Measurements from ENCODE around the gene MRPL1.

Gene MRPL1

DNA sequence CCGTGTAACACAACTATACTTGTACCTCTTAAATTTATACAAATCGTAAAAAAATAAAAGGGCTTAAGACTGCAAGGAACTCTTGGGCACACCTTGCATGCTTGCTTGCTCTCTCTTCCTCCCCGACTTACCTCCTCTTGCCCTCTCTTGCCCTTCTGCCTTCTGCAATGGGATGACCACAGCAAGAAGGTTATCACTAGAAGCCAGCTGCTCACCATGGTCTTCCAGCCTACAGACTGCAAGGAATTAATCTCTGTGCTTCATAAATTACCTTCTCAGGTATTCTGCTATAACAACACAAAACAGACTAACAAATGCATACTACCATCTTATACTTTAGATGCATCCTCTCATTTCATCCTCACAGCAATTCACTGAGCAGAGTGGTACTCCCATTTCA, 92.1 kb downstream of the MRPL1 start:
- no peak overlapping the region for H3K4me2 ChIP-seq (ENCODE audit: low read depth, low read length, poor library complexity, severe bottlenecking)
- TF ChIP-seq, protein P1, sequence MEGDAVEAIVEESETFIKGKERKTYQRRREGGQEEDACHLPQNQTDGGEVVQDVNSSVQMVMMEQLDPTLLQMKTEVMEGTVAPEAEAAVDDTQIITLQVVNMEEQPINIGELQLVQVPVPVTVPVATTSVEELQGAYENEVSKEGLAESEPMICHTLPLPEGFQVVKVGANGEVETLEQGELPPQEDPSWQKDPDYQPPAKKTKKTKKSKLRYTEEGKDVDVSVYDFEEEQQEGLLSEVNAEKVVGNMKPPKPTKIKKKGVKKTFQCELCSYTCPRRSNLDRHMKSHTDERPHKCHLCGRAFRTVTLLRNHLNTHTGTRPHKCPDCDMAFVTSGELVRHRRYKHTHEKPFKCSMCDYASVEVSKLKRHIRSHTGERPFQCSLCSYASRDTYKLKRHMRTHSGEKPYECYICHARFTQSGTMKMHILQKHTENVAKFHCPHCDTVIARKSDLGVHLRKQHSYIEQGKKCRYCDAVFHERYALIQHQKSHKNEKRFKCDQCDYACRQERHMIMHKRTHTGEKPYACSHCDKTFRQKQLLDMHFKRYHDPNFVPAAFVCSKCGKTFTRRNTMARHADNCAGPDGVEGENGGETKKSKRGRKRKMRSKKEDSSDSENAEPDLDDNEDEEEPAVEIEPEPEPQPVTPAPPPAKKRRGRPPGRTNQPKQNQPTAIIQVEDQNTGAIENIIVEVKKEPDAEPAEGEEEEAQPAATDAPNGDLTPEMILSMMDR (conservative IDR thresholded peaks at IDR 0.05; ENCODE audit: low read length): no peak
- TF ChIP-seq EZH2phosphoT487 (IDR thresholded peaks at IDR 0.05; ENCODE audit: borderline replicate concordance): no peak
- H3K27me3 ChIP-seq (ENCODE audit: insufficient read depth, low read length, poor library complexity, severe bottlenecking): no peaks in the 10 kb centered on the region
- no peak overlapping the region for H2AFZ ChIP-seq (ENCODE audit: low read length)
- peaks cover 46% of the 10 kb centered on the region; the same call in 1 of the 2 replicates for H3K36me3 ChIP-seq (ENCODE audit: insufficient read depth, low read length)
- H3F3A ChIP-seq (ENCODE audit: low read depth): no peaks in the 10 kb centered on the region
- no peaks in the 10 kb centered on the region for H3K79me2 ChIP-seq (ENCODE audit: insufficient read depth, low read length)
- H3K9ac ChIP-seq (ENCODE audit: low read depth, low read length, poor library complexity, severe bottlenecking): no peak overlapping the region
- H4K20me1 ChIP-seq (ENCODE audit: insufficient read depth, low read length, poor library complexity, severe bottlenecking): no peaks in the 10 kb centered on the region
- H3K4me3 ChIP-seq (ENCODE audit: low read length, poor library complexity, severe bottlenecking): no peak overlapping the region
- H3K4me1 ChIP-seq (ENCODE audit: insufficient read depth, low read length, poor library complexity, severe bottlenecking): no peaks in the 10 kb centered on the region
- no peaks in the 10 kb centered on the region for H3K9me2 ChIP-seq (replicated peaks; ENCODE audit: low read depth, low read length)
- no peaks in the 10 kb centered on the region for H3K9me3 ChIP-seq (ENCODE audit: insufficient read depth, low read depth, low read length)

DNA sequence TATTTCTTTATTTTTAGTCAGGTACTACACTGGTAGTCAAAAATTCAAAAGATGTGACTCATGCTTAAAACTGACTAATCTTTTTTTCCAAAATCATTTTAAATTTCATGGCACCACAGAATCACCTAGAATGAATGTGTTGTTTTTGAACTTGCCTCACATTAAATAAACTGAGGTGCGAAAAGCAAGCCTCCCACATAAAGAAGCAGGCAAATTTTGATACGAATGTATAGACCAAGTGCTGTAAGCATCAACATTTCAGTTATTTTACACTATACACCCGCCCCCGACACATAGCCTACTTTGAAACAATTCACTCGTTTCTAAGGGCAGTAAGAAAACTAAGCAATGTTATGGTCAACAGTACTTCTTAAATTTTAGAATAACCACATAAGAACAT, 94.3 kb downstream of the MRPL1 start:
- no peak overlapping the region for H3K9ac ChIP-seq (ENCODE audit: low read depth, low read length, poor library complexity, severe bottlenecking)
- H3K4me3 ChIP-seq (ENCODE audit: low read length, poor library complexity, severe bottlenecking): no peak overlapping the region
- no peak overlapping the region for H2AFZ ChIP-seq (ENCODE audit: low read length)
- no peaks in the 10 kb centered on the region for H3K4me1 ChIP-seq (ENCODE audit: insufficient read depth, low read length, poor library complexity, severe bottlenecking)
- no peaks in the 10 kb centered on the region for H3K79me2 ChIP-seq (ENCODE audit: insufficient read depth, low read length)
- no peaks in the 10 kb centered on the region for H4K20me1 ChIP-seq (ENCODE audit: insufficient read depth, low read length, poor library complexity, severe bottlenecking)
- no peaks in the 10 kb centered on the region for H3F3A ChIP-seq (ENCODE audit: low read depth)
- TF ChIP-seq, protein P1 (conservative IDR thresholded peaks at IDR 0.05; ENCODE audit: low read length): no peak
- TF ChIP-seq EZH2phosphoT487 (IDR thresholded peaks at IDR 0.05; ENCODE audit: borderline replicate concordance): no peak
- peaks cover 29% of the 10 kb centered on the region; the same call in 1 of the 2 replicates for H3K36me3 ChIP-seq (ENCODE audit: insufficient read depth, low read length)
- no peaks in the 10 kb centered on the region for H3K9me3 ChIP-seq (ENCODE audit: insufficient read depth, low read depth, low read length)
- no peaks in the 10 kb centered on the region for H3K9me2 ChIP-seq (replicated peaks; ENCODE audit: low read depth, low read length)
- no peak overlapping the region for H3K4me2 ChIP-seq (ENCODE audit: low read depth, low read length, poor library complexity, severe bottlenecking)
- no peaks in the 10 kb centered on the region for H3K27me3 ChIP-seq (ENCODE audit: insufficient read depth, low read length, poor library complexity, severe bottlenecking)

DNA sequence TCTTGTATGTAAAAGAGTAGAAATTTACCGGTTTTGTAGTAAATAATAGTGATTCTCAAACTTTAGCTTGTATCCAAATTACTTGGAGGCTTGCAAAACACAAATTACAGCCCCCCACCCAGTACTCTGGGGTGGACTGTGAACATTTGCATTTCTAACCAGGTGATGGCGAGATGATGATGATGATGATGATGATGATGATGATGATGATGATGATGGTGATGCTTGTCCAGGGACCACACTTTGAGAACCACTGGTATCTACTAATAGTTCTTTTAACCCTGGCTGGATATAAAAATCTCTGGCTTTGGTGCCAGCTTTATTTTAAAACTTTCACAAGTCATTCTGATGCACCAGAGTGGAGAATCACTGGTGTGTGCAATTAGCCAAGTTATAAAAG, 96.3 kb downstream of the MRPL1 start:
- Histone ChIP-seq H3K79me2 (ENCODE audit: insufficient read depth, low read length) (no peaks in the 10 kb centered on the region), H3K4me3 (ENCODE audit: low read length, poor library complexity, severe bottlenecking) (no peak overlapping the region), H3K9ac (ENCODE audit: low read depth, low read length, poor library complexity, severe bottlenecking) (no peak overlapping the region), H3K27me3 (ENCODE audit: insufficient read depth, low read length, poor library complexity, severe bottlenecking) (no peaks in the 10 kb centered on the region), H3K9me3 (ENCODE audit: insufficient read depth, low read depth, low read length) (no peaks in the 10 kb centered on the region), H3K4me2 (ENCODE audit: low read depth, low read length, poor library complexity, severe bottlenecking) (no peak overlapping the region), H3K36me3 (ENCODE audit: insufficient read depth, low read length) (peaks cover 13% of the 10 kb centered on the region; the same call in 1 of the 2 replicates), H3K9me2 (replicated peaks; ENCODE audit: low read depth, low read length) (no peaks in the 10 kb centered on the region), H2AFZ (ENCODE audit: low read length) (no peak overlapping the region), H3F3A (ENCODE audit: low read depth) (no peaks in the 10 kb centered on the region), H4K20me1 (ENCODE audit: insufficient read depth, low read length, poor library complexity, severe bottlenecking) (no peaks in the 10 kb centered on the region), H3K4me1 (ENCODE audit: insufficient read depth, low read length, poor library complexity, severe bottlenecking) (peaks cover 13% of the 10 kb centered on the region)
- TF ChIP-seq, protein P1 (conservative IDR thresholded peaks at IDR 0.05; ENCODE audit: low read length): no peak
- no peak for TF ChIP-seq EZH2phosphoT487 (IDR thresholded peaks at IDR 0.05; ENCODE audit: borderline replicate concordance)
